Mucosa of rectum (tissue), 2 donors: ENCODE measurements around the gene NECAB3.
A peak's percentile ranks its signal among the peaks of the same experiment; 100 is the strongest.

Experiments used
- H3K27ac ChIP-seq, 2 donors: one replicate each; pipeline ENCODE4 v1.7.0; 2013; ENCODE audit warnings: inconsistent platforms in 2 of 2, low read depth in 2 of 2, low read length in 2 of 2
- H3K27me3 ChIP-seq, 2 donors: one replicate each; pipeline ENCODE4 v1.7.0; 2013; ENCODE audit warnings: low read length in 2 of 2; ENCODE audit not compliant: control insufficient read depth in 2 of 2, insufficient read depth in 2 of 2
- H3K36me3 ChIP-seq, 2 donors: one replicate each; pipeline ENCODE4 v1.7.0; 2013; ENCODE audit warnings: low read length in 2 of 2; ENCODE audit not compliant: control insufficient read depth in 2 of 2, insufficient read depth in 2 of 2
- H3K4me1 ChIP-seq, 2 donors: one replicate each; pipeline ENCODE4 v1.7.0; 2013; ENCODE audit warnings: low read length in 2 of 2, mild to moderate bottlenecking in 1 of 2; ENCODE audit not compliant: control insufficient read depth in 2 of 2, insufficient read depth in 2 of 2
- H3K4me3 ChIP-seq, 2 donors: one replicate each; pipeline ENCODE4 v1.7.0; 2013; ENCODE audit warnings: low read length in 2 of 2
- H3K9ac ChIP-seq, 2 donors: one replicate each; pipeline ENCODE4 v1.7.0; 2013; ENCODE audit warnings: low read length in 2 of 2, low read depth in 1 of 2, mild to moderate bottlenecking in 1 of 2
- H3K9me3 ChIP-seq, 2 donors: one replicate each; pipeline ENCODE4 v1.7.0; 2013; ENCODE audit warnings: low read length in 2 of 2; ENCODE audit not compliant: control insufficient read depth in 2 of 2
- donor health status: healthy.
- donor health status: Normal muscosa, but diverticular disease.

Gene NECAB3

GRCh38 chr20:33677991-33678702 lies 3.9 kb upstream of the NECAB3 start:
- H3K27me3 ChIP-seq: no peaks in the 10 kb centered on the region
- peaks cover 20 to 28% of the 10 kb centered on the region in 2 donors for H3K4me1 ChIP-seq
- H3K36me3 ChIP-seq: no peaks in the 10 kb centered on the region
- H3K9ac ChIP-seq: no peak overlapping the region
- peak overlapping the region; percentile 17 to 49 for H3K27ac ChIP-seq
- no peak overlapping the region for H3K4me3 ChIP-seq
- H3K9me3 ChIP-seq: no peaks in the 10 kb centered on the region

GRCh38 chr20:33676652-33677645 lies 2.7 kb upstream of the NECAB3 start:
- no peaks in the 10 kb centered on the region for H3K36me3 ChIP-seq
- H3K9me3 ChIP-seq: no peaks in the 10 kb centered on the region
- no peak overlapping the region for H3K4me3 ChIP-seq
- H3K27ac ChIP-seq: no peak overlapping the region
- H3K27me3 ChIP-seq: no peaks in the 10 kb centered on the region
- H3K4me1 ChIP-seq: peaks cover 28 to 37% of the 10 kb centered on the region in 2 donors
- H3K9ac ChIP-seq: no peak overlapping the region

- H3K9ac ChIP-seq: no peak overlapping the region
- peak overlapping the region; percentile 82 to 88 for H3K27ac ChIP-seq
- H3K4me3 ChIP-seq: no peak overlapping the region
- H3K9me3 ChIP-seq: no peaks in the 10 kb centered on the region
- peaks cover 28 to 37% of the 10 kb centered on the region in 2 donors for H3K4me1 ChIP-seq
- H3K27me3 ChIP-seq: no peaks in the 10 kb centered on the region
- peaks cover under 1 to 2% of the 10 kb centered on the region in 2 donors for H3K36me3 ChIP-seq
Measured at GRCh38 chr20:33676121-33676520, 1.9 kb upstream of the NECAB3 start.

- peaks cover 28 to 37% of the 10 kb centered on the region in 2 donors for H3K4me1 ChIP-seq
- H3K27me3 ChIP-seq: no peaks in the 10 kb centered on the region
- H3K9me3 ChIP-seq: no peaks in the 10 kb centered on the region
- peaks cover 2 to 8% of the 10 kb centered on the region in 2 donors for H3K36me3 ChIP-seq
- H3K9ac ChIP-seq: peak overlapping the region; percentile 85 to 87
- H3K27ac ChIP-seq: peak overlapping the region; percentile 82 to 88
- H3K4me3 ChIP-seq: peak overlapping the region; percentile 74 to 82
Measured at GRCh38 chr20:33675136-33675959, 1.1 kb upstream of the NECAB3 start.

GRCh38 chr20:33673410-33674293 lies 576 bp downstream of the NECAB3 start:
- Histone ChIP-seq H3K4me1 (peaks cover 28 to 37% of the 10 kb centered on the region in 2 donors), H3K9me3 (no peaks in the 10 kb centered on the region), H3K9ac (peak overlapping the region; percentile 66 to 84), H3K27ac (peak overlapping the region; percentile 9 to 65), H3K4me3 (peak overlapping the region; percentile 74 to 82), H3K36me3 (peaks cover 11 to 16% of the 10 kb centered on the region in 2 donors), H3K27me3 (no peaks in the 10 kb centered on the region)

GRCh38 chr20:33673114-33673409 lies 1.2 kb downstream of the NECAB3 start:
- Histone ChIP-seq H3K9me3 (no peaks in the 10 kb centered on the region), H3K27me3 (no peaks in the 10 kb centered on the region), H3K27ac (peak overlapping the region in 1 of 2 donors; percentile 65), H3K9ac (peak overlapping the region; percentile 66 to 84), H3K36me3 (peaks cover 13 to 20% of the 10 kb centered on the region in 2 donors), H3K4me1 (peaks cover 31 to 41% of the 10 kb centered on the region in 2 donors), H3K4me3 (peak overlapping the region; percentile 74 to 82)

- H3K27ac ChIP-seq: no peak overlapping the region
- peaks cover 13 to 20% of the 10 kb centered on the region in 2 donors for H3K36me3 ChIP-seq
- H3K4me3 ChIP-seq: peak overlapping the region; percentile 74 to 82
- no peaks in the 10 kb centered on the region for H3K27me3 ChIP-seq
- H3K9me3 ChIP-seq: no peaks in the 10 kb centered on the region
- H3K4me1 ChIP-seq: peaks cover 36 to 46% of the 10 kb centered on the region in 2 donors
- no peak overlapping the region for H3K9ac ChIP-seq
Measured at GRCh38 chr20:33672426-33673113, 1.7 kb downstream of the NECAB3 start.

- H3K27me3 ChIP-seq: no peaks in the 10 kb centered on the region
- peaks cover 13 to 20% of the 10 kb centered on the region in 2 donors for H3K36me3 ChIP-seq
- H3K4me3 ChIP-seq: no peak overlapping the region
- H3K4me1 ChIP-seq: peaks cover 42 to 50% of the 10 kb centered on the region in 2 donors
- no peak overlapping the region for H3K27ac ChIP-seq
- H3K9me3 ChIP-seq: no peaks in the 10 kb centered on the region
- H3K9ac ChIP-seq: no peak overlapping the region
Measured at GRCh38 chr20:33671573-33672288, 2.5 kb downstream of the NECAB3 start.
